Right lobe of liver (tissue), 4 donors: ENCODE results near the gene NBEA.

Experiments
- CTCF ChIP-seq, 4 donors: fragments of 200-600 bp in 3 of 4; fragments of 450-650 bp in 1 of 4; IDR thresholded peaks; one replicate each; pipeline versions ENCODE4 v1.5.1 to v1.8.0; 2016 to 2022; ENCODE audit warnings: antibody characterized with exemption in 4 of 4, mild to moderate bottlenecking in 2 of 4
- POLR2A ChIP-seq: fragments of 450-650 bp; IDR thresholded peaks from one replicate; pipeline ENCODE4 v1.6.1; 2017; ENCODE audit warnings: antibody characterized with exemption, mild to moderate bottlenecking
- donor health status: DM: no; HTN: no; CAD: no.
- donor health status: DM: no; HTN: no; CAD: no.
- donor health status: DM: no; HTN: yes; CAD: no.

GRCh38 chr13:35349052-35349451 is 407.0 kb downstream of the NBEA start:
- no peak for TF ChIP-seq CTCF (IDR thresholded peaks at IDR 0.05)
- no peak for TF ChIP-seq POLR2A
